K562 (cell line): ENCODE measurements around the gene PIK3C2G. TPM values are rescaled to one million over a fixed set of nuclear protein-coding genes. Genes with fewer than 3 reads are reported as not detected.

Source experiments
- ATAC-seq: fragments of 200-7000 bp; cut with Tn5 transposase; 3 replicates; pipeline ENCODE4 v1.9.1; 2020; ENCODE audit warnings: moderate library complexity
- BruUV-seq: library from RNA; stranded (reverse); fragments of 400-500 nt; replicated peaks from 2 replicates; lab custom pipeline; 2021; lab: Mats Ljungman, UMichigan
- CTCF ChIA-PET: fragments of 300-600 bp; formaldehyde crosslinking; extraction: SDS; loops from one replicate; lab custom pipeline; 2021; ENCODE audit warnings: low intra/inter-chr PET ratio; lab: Yijun Ruan, JAX
- POLR2A ChIA-PET: fragments of 300-600, 350-650 bp; sonication (Branson Sonifier 250); formaldehyde crosslinking; extraction: SDS; loops from one replicate; lab custom pipeline; 2021; ENCODE audit warnings: antibody characterized with exemption, inconsistent platforms; lab: Yijun Ruan, JAX
- DNase-seq, 4 experiments: peaks; one replicate each; pipeline versions ENCODE4 v3.0.0 to v3.0.0-alpha.2; 2011 to 2018; ENCODE audit warnings: low spot score in 3 of 4, mixed read lengths in 3 of 4; ENCODE audit errors: extremely low read depth in 1 of 4
- FAIRE-seq: peaks from 2 replicates; lab custom pipeline; 2011; peaks lifted over from hg19 to GRCh38; lab: Jason Lieb, UNC
- H2AFZ ChIP-seq: 2 replicates; pipeline ENCODE4 v1.6.0; 2011; ENCODE audit warnings: low read depth, low read length, control low read depth, inconsistent platforms
- H3K27ac ChIP-seq: fragments of 200-600 bp; 3 replicates; pipeline ENCODE4 v1.8.0; 2011; ENCODE audit warnings: low read depth, mild to moderate bottlenecking, control low read depth, inconsistent platforms, low read length, moderate library complexity, mixed read lengths; ENCODE audit errors: extremely low read depth
- H3K27me3 ChIP-seq, 2 experiments: fragments of 300-600 bp in 1 of 2; 2 replicates in 1 of 2; 3 replicates in 1 of 2; pipeline versions ENCODE4 v1.6.0 to v1.8.0; 2011; ENCODE audit warnings: inconsistent platforms in 2 of 2, low read length in 2 of 2, mild to moderate bottlenecking in 1 of 2, mixed read lengths in 1 of 2, moderate library complexity in 1 of 2; ENCODE audit not compliant: control insufficient read depth in 2 of 2, insufficient read depth in 2 of 2
- H3K36me3 ChIP-seq: fragments of 300-600 bp; 3 replicates; pipeline ENCODE4 v1.8.0; 2011; ENCODE audit warnings: mild to moderate bottlenecking, low read length, inconsistent platforms; ENCODE audit not compliant: control insufficient read depth, insufficient read depth
- H3K4me1 ChIP-seq, 2 experiments: fragments of 200-600 bp in 1 of 2; replicated peaks in 1 of 2; 2 replicates in 1 of 2; 3 replicates in 1 of 2; pipeline versions ENCODE4 v1.5.1 to v1.8.0; 2011; ENCODE audit warnings: inconsistent platforms in 2 of 2, low read length in 2 of 2, mild to moderate bottlenecking in 1 of 2, mixed read lengths in 1 of 2, moderate library complexity in 1 of 2; ENCODE audit not compliant: control insufficient read depth in 2 of 2, insufficient read depth in 2 of 2
- H3K4me2 ChIP-seq: 2 replicates; pipeline ENCODE4 v1.6.1; 2011; ENCODE audit warnings: low read length, control low read depth, inconsistent platforms, mixed read lengths; ENCODE audit not compliant: insufficient read depth
- H3K4me3 ChIP-seq: fragments of 200-600 bp; sonication (generic), shearing (Covaris generic); 2 replicates; pipeline ENCODE4 v1.5.1; 2016; ENCODE audit warnings: control low read depth, inconsistent platforms
- H3K79me2 ChIP-seq: fragments of 200-600 bp; 3 replicates; pipeline ENCODE4 v1.8.0; 2011; ENCODE audit warnings: low read length, inconsistent platforms; ENCODE audit not compliant: control insufficient read depth, insufficient read depth
- H3K9ac ChIP-seq, 2 experiments: 2 replicates each; pipeline versions ENCODE4 v1.6.0 to v1.6.1; 2011; ENCODE audit warnings: low read depth in 2 of 2, low read length in 2 of 2, control low read depth in 1 of 2, inconsistent platforms in 1 of 2, mild to moderate bottlenecking in 1 of 2, mixed read lengths in 1 of 2; ENCODE audit not compliant: insufficient read depth in 1 of 2
- H3K9me1 ChIP-seq: one replicate; pipeline ENCODE4 v1.6.0; 2011; ENCODE audit warnings: inconsistent platforms, mild to moderate bottlenecking, low read length, moderate library complexity; ENCODE audit not compliant: control insufficient read depth, insufficient read depth
- H3K9me3 ChIP-seq: replicated peaks from 2 replicates; pipeline ENCODE4 v1.5.1; 2011; ENCODE audit warnings: low read depth, low read length, inconsistent platforms; ENCODE audit not compliant: control insufficient read depth, insufficient read depth
- H4K20me1 ChIP-seq: replicated peaks from 2 replicates; pipeline ENCODE4 v1.6.1; 2011; ENCODE audit warnings: low read length, inconsistent platforms, mixed read lengths; ENCODE audit not compliant: control insufficient read depth, insufficient read depth
- FOSL1 ChIP-seq: fragments of 200-800 bp; sonication (Bioruptor generic); conservative IDR thresholded peaks from 2 replicates; pipeline ENCODE4 v1.6.1; 2016; ENCODE audit warnings: missing genetic modification characterization, missing compliant biosample characterization
- PHF8 ChIP-seq: fragments of 200-600 bp; sonication (generic); IDR thresholded peaks from 2 replicates; pipeline ENCODE4 v1.6.1; 2012; ENCODE audit warnings: mixed run types, mild to moderate bottlenecking, inconsistent platforms, low read length, moderate library complexity, borderline replicate concordance
- SIN3A ChIP-seq, 2 experiments: fragments of 150-350 bp in 1 of 2; IDR thresholded peaks; 2 replicates each; pipeline ENCODE4 v1.6.1; 2011 to 2016; ENCODE audit warnings: borderline replicate concordance in 2 of 2, low read depth in 2 of 2, low read length in 2 of 2, mild to moderate bottlenecking in 2 of 2, moderate library complexity in 2 of 2; ENCODE audit not compliant: control insufficient read depth in 1 of 2
- SIX5 ChIP-seq, 2 experiments: IDR thresholded peaks; 2 replicates each; pipeline ENCODE4 v1.6.1; 2011; ENCODE audit warnings: low read length in 2 of 2, borderline replicate concordance in 1 of 2, low read depth in 1 of 2, mild to moderate bottlenecking in 1 of 2, moderate library complexity in 1 of 2; ENCODE audit not compliant: insufficient read depth in 1 of 2
- ZBTB1 ChIP-seq: sonication (generic); formaldehyde crosslinking; IDR thresholded peaks from 2 replicates; pipeline ENCODE4 v1.8.1; 2023; ENCODE audit warnings: missing genetic modification reagents, low read depth, mild to moderate bottlenecking, borderline replicate concordance
- ZNF3 ChIP-seq: fragments of 250-450 bp; sonication (Bioruptor Pico); IDR thresholded peaks from 2 replicates; pipeline ENCODE4 v1.5.0; 2021; ENCODE audit warnings: mild to moderate bottlenecking, moderate library complexity
- ZNF354B ChIP-seq: fragments of 250-450 bp; sonication (Bioruptor Pico); IDR thresholded peaks from 2 replicates; pipeline ENCODE4 v1.4.0; 2020
- WGBS: fragments of 100-300 bp; shearing (Covaris generic); methylation state at CpG from one replicate; pipeline ENCODE4 v1.1.6; 2016; ENCODE audit warnings: low coverage, mixed read lengths; ENCODE audit not compliant: insufficient coverage; ENCODE audit errors: missing lambda C conversion rate; 5-methylcytosine and 5-hydroxymethylcytosine counted together
- in situ Hi-C: fragments of 300-500 bp; cut with MboI; formaldehyde crosslinking; loops from 4 replicates; pipeline ENCODE4 v1.15.0; 2018; ENCODE audit warnings: inconsistent platforms, mixed read lengths
- intact Hi-C: fragments of 100-400 bp; cut with micrococcal nuclease; formaldehyde crosslinking; loops from 2 replicates; pipeline ENCODE4 v1.14.2; 2022
- polyA plus RNA-seq, 8 experiments: library from polyadenylated mRNA; depleted of rRNA in 4 of 8; stranded (reverse) in 5 of 8; unstranded in 3 of 8; fragments of >200 nt; fragmentation: Nextera tagmentation in 2 of 8; fragmentation: Illumina TruSeq in 1 of 8; extraction: Ambion mirVana in 2 of 8; extraction: Trizol in 1 of 8; gene quantifications; 2 replicates each; pipeline versions ENCODE4 v1.2.1 to v1.2.3, GENCODE V29; 2011 to 2014; ENCODE audit warnings: inconsistent platforms in 1 of 8, missing spikeins in 1 of 8
- total RNA-seq, 7 experiments: library from RNA; depleted of rRNA in 6 of 7; stranded (reverse); fragments of >200 nt in 6 of 7; fragmentation: Illumina TruSeq in 2 of 7; extraction: Trizol in 2 of 7; gene quantifications; 2 replicates each; pipeline versions ENCODE4 v1.2.1 to v1.2.3, GENCODE V29; 2011 to 2021; ENCODE audit warnings: low replicate concordance in 1 of 7
- TF ChIP-seq, protein P1 (sequence below): fragments of 250-450 bp; sonication (Bioruptor Pico); IDR thresholded peaks from 2 replicates; pipeline ENCODE4 v1.8.0; 2022; ENCODE audit warnings: inconsistent platforms
- TF ChIP-seq, protein P2 (sequence below): sonication (generic); formaldehyde crosslinking; IDR thresholded peaks from 2 replicates; pipeline ENCODE4 v1.8.0; 2022; ENCODE audit warnings: mild to moderate bottlenecking, missing genetic modification reagents, borderline replicate concordance
- TF ChIP-seq, protein P3 (sequence below): fragments of 450-650 bp; formaldehyde crosslinking; IDR thresholded peaks from 2 replicates; pipeline ENCODE4 v1.4.0; 2020; ENCODE audit warnings: mild to moderate bottlenecking, moderate library complexity
- TF ChIP-seq, protein P4 (sequence below): sonication (generic); formaldehyde crosslinking; IDR thresholded peaks from 2 replicates; pipeline ENCODE4 v1.8.1; 2023; ENCODE audit warnings: mild to moderate bottlenecking, missing genetic modification reagents

Gene PIK3C2G
- total and polyA plus RNA-seq, 9 of the 15 experiments (the other 6 are each of a cell fraction or from before 2014, with no cell fraction given), result not detected

DNA sequence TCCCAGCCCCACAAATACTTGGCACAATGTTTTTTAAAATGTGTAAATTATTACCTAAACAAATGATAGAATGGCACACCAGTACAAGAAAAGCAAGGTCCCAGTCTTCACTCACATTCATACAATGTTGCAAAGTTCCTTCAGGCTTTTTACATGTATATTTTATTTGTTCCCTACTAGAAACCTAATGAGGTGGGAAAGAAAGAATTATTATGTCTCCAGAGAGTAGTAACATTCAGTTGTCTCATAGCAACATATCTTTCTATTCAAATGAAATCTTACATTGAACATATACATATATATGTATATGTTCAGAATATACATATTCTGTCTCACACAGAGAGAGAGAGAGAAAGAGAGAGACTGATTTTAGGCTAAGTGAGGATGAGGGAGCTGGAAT lies 391.3 kb downstream of the PIK3C2G start (continued):
- no peak for TF ChIP-seq ZBTB1 (CRISPR knock-in tag)
- TF ChIP-seq, protein P1, sequence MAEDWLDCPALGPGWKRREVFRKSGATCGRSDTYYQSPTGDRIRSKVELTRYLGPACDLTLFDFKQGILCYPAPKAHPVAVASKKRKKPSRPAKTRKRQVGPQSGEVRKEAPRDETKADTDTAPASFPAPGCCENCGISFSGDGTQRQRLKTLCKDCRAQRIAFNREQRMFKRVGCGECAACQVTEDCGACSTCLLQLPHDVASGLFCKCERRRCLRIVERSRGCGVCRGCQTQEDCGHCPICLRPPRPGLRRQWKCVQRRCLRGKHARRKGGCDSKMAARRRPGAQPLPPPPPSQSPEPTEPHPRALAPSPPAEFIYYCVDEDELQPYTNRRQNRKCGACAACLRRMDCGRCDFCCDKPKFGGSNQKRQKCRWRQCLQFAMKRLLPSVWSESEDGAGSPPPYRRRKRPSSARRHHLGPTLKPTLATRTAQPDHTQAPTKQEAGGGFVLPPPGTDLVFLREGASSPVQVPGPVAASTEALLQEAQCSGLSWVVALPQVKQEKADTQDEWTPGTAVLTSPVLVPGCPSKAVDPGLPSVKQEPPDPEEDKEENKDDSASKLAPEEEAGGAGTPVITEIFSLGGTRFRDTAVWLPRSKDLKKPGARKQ (CRISPR knock-in tag), result no peak

DNA sequence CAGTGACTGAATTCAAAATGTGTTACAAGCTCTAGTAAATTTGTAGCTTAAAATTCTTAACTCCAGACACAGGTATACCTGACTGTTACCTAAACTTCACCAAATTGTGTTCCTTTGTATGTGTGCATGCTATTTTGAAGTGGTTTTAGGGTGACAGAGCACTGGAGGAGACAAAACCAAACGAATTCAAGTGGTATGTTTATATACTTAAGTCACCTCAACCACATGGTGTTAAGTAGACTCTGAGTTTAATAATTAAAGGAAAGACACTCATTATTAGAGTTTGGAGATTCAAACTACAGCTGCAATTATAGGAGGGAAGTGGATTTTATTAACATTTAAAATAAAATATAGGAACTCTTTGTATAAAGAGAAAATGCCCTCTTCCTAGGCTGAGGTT lies 392.1 kb downstream of the PIK3C2G start:
- Histone ChIP-seq H4K20me1 (no peaks in the 10 kb centered on the region), H3K4me1 (no peaks in the 10 kb centered on the region), H3K79me2 (no peaks in the 10 kb centered on the region), H3K27me3 (no peaks in the 10 kb centered on the region), H3K27ac (no peak overlapping the region), H3K9me3 (no peaks in the 10 kb centered on the region), H3K9me1 (no peaks in the 10 kb centered on the region), H3K4me2 (no peak overlapping the region), H2AFZ (no peak overlapping the region), H3K4me3 (no peak overlapping the region), H3K36me3 (no peaks in the 10 kb centered on the region), H3K9ac (no peak overlapping the region)
- no peak for DNase-seq
- POLR2A ChIA-PET, result no interaction called here
- CTCF ChIA-PET, result no interaction called here
- in situ Hi-C loops, result no loop called here
- ATAC-seq, result no peak
- 0% methylated on average over 1 of the region's 1 CpG for WGBS
- FAIRE-seq, result no peak
- intact Hi-C loops, result no loop called here
- no TSS peak for BruUV-seq
- TF ChIP-seq ZNF354B (CRISPR knock-in tag) (no peak), PHF8 (no peak), FOSL1 (tag) (no peak), ZNF3 (CRISPR knock-in tag) (no peak), SIX5 (IDR thresholded peaks at IDR 0.05; ENCODE audit: borderline replicate concordance in 1 of 2, insufficient read depth in 1 of 2, low read depth in 1 of 2, low read length in 2 of 2) (no peak), SIN3A (IDR thresholded peaks at IDR 0.05; ENCODE audit: borderline replicate concordance in 2 of 2, control insufficient read depth in 1 of 2, low read depth in 2 of 2, low read length in 2 of 2) (no peak)
- TF ChIP-seq, protein P2, sequence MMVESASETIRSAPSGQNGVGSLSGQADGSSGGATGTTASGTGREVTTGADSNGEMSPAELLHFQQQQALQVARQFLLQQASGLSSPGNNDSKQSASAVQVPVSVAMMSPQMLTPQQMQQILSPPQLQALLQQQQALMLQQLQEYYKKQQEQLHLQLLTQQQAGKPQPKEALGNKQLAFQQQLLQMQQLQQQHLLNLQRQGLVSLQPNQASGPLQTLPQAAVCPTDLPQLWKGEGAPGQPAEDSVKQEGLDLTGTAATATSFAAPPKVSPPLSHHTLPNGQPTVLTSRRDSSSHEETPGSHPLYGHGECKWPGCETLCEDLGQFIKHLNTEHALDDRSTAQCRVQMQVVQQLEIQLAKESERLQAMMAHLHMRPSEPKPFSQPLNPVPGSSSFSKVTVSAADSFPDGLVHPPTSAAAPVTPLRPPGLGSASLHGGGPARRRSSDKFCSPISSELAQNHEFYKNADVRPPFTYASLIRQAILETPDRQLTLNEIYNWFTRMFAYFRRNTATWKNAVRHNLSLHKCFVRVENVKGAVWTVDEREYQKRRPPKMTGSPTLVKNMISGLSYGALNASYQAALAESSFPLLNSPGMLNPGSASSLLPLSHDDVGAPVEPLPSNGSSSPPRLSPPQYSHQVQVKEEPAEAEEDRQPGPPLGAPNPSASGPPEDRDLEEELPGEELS (CRISPR knock-in tag), result no peak
- TF ChIP-seq, protein P3, sequence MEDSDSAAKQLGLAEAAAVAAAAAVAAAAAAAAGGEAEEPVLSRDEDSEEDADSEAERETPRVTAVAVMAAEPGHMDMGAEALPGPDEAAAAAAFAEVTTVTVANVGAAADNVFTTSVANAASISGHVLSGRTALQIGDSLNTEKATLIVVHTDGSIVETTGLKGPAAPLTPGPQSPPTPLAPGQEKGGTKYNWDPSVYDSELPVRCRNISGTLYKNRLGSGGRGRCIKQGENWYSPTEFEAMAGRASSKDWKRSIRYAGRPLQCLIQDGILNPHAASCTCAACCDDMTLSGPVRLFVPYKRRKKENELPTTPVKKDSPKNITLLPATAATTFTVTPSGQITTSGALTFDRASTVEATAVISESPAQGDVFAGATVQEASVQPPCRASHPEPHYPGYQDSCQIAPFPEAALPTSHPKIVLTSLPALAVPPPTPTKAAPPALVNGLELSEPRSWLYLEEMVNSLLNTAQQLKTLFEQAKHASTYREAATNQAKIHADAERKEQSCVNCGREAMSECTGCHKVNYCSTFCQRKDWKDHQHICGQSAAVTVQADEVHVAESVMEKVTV, result no peak
- TF ChIP-seq, protein P4, sequence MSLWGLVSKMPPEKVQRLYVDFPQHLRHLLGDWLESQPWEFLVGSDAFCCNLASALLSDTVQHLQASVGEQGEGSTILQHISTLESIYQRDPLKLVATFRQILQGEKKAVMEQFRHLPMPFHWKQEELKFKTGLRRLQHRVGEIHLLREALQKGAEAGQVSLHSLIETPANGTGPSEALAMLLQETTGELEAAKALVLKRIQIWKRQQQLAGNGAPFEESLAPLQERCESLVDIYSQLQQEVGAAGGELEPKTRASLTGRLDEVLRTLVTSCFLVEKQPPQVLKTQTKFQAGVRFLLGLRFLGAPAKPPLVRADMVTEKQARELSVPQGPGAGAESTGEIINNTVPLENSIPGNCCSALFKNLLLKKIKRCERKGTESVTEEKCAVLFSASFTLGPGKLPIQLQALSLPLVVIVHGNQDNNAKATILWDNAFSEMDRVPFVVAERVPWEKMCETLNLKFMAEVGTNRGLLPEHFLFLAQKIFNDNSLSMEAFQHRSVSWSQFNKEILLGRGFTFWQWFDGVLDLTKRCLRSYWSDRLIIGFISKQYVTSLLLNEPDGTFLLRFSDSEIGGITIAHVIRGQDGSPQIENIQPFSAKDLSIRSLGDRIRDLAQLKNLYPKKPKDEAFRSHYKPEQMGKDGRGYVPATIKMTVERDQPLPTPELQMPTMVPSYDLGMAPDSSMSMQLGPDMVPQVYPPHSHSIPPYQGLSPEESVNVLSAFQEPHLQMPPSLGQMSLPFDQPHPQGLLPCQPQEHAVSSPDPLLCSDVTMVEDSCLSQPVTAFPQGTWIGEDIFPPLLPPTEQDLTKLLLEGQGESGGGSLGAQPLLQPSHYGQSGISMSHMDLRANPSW, result no peak
